Neural cell (in vitro differentiated cells): ENCODE data around the gene LYVE1. TPM values are rescaled to one million over a fixed set of nuclear protein-coding genes. Genes with fewer than 3 reads are reported as not detected.

Experiments
- H2AFZ ChIP-seq: fragments of 200-600, 300-800 bp; sonication (generic), shearing (Covaris generic); 2 replicates; pipeline ENCODE4 v1.6.0; 2014; ENCODE audit warnings: low read depth, mild to moderate bottlenecking, antibody characterized with exemption, low read length, moderate library complexity
- H3F3A ChIP-seq: fragments of 200-600 bp; shearing (Covaris generic); 2 replicates; pipeline ENCODE4 v1.6.1; 2016; ENCODE audit warnings: mild to moderate bottlenecking, moderate library complexity, mixed read lengths, antibody characterized with exemption, low read length; ENCODE audit not compliant: insufficient read depth, poor library complexity, severe bottlenecking
- H3K27ac ChIP-seq: fragments of 200-600, 300-800 bp; sonication (generic), shearing (Covaris generic); 2 replicates; pipeline ENCODE4 v1.5.1; 2014; ENCODE audit warnings: mild to moderate bottlenecking, low read length, moderate library complexity
- H3K27me3 ChIP-seq: fragments of 300-800, 200-600 bp; sonication (generic), shearing (Covaris generic); 2 replicates; pipeline ENCODE4 v1.6.0; 2014; ENCODE audit warnings: mild to moderate bottlenecking, low read depth, low read length, moderate library complexity; ENCODE audit not compliant: insufficient read depth
- H3K36me3 ChIP-seq: fragments of 300-800, 200-600 bp; sonication (generic), shearing (Covaris generic); 2 replicates; pipeline ENCODE4 v1.5.1; 2014; ENCODE audit warnings: mild to moderate bottlenecking, antibody characterized with exemption, low read length, moderate library complexity; ENCODE audit not compliant: insufficient read depth
- H3K4me2 ChIP-seq: fragments of 300-800, 200-600 bp; sonication (generic), shearing (Covaris generic); 2 replicates; pipeline ENCODE4 v1.6.0; 2014; ENCODE audit warnings: mild to moderate bottlenecking, low read length
- H3K4me3 ChIP-seq: fragments of 300-800, 200-600 bp; sonication (generic), shearing (Covaris generic); 2 replicates; pipeline ENCODE4 v1.5.1; 2014; ENCODE audit warnings: mild to moderate bottlenecking, low read length, moderate library complexity
- H3K79me2 ChIP-seq: fragments of 200-600 bp; shearing (Covaris generic); replicated peaks from 2 replicates; pipeline ENCODE4 v1.6.0; 2014; ENCODE audit warnings: mild to moderate bottlenecking, low read length, moderate library complexity; ENCODE audit not compliant: insufficient read depth
- H3K9ac ChIP-seq: fragments of 300-800, 200-600 bp; sonication (generic), shearing (Covaris generic); 2 replicates; pipeline ENCODE4 v1.6.1; 2016; ENCODE audit warnings: mild to moderate bottlenecking, low read length, mixed read lengths
- H3K9me2 ChIP-seq: fragments of 200-600 bp; shearing (Covaris generic); 2 replicates; pipeline ENCODE4 v1.6.1; 2016; ENCODE audit warnings: mild to moderate bottlenecking, low read length, mixed read lengths; ENCODE audit not compliant: insufficient read depth
- H3K9me3 ChIP-seq: fragments of 200-600, 300-800 bp; sonication (generic), shearing (Covaris generic); 2 replicates; pipeline ENCODE4 v1.6.1; 2016; ENCODE audit warnings: mild to moderate bottlenecking, mixed run types, low read length, moderate library complexity, mixed read lengths
- H4K20me1 ChIP-seq: fragments of 200-600 bp; shearing (Covaris generic); 2 replicates; pipeline ENCODE4 v1.6.1; 2016; ENCODE audit warnings: mild to moderate bottlenecking, mixed run types; ENCODE audit not compliant: insufficient read depth
- CTCF ChIP-seq: fragments of 450-650 bp; IDR thresholded peaks from 2 replicates; pipeline ENCODE4 v1.5.1; 2014; ENCODE audit warnings: antibody characterized with exemption, mild to moderate bottlenecking, moderate library complexity; ENCODE audit not compliant: poor library complexity, severe bottlenecking
- EP300 ChIP-seq: fragments of 450-650 bp; conservative IDR thresholded peaks from 2 replicates; pipeline ENCODE4 v1.6.1; 2014; ENCODE audit warnings: antibody characterized with exemption, mild to moderate bottlenecking, moderate library complexity; ENCODE audit not compliant: poor library complexity, severe bottlenecking
- EZH2 ChIP-seq: fragments of 200-600, 300-800 bp; shearing (Covaris generic), sonication (generic); IDR thresholded peaks from 2 replicates; pipeline ENCODE4 v1.6.1; 2014; ENCODE audit warnings: antibody characterized with exemption, low read length, borderline replicate concordance, mild to moderate bottlenecking; ENCODE audit not compliant: insufficient read depth, poor library complexity, severe bottlenecking
- MXI1 ChIP-seq: fragments of 450-650 bp; conservative IDR thresholded peaks from 2 replicates; pipeline ENCODE4 v1.6.1; 2014; ENCODE audit warnings: antibody characterized with exemption, mild to moderate bottlenecking; ENCODE audit not compliant: poor library complexity, severe bottlenecking
- POLR2AphosphoS5 ChIP-seq: IDR thresholded peaks from 2 replicates; pipeline ENCODE4 v1.6.1; 2012
- RAD21 ChIP-seq: fragments of 450-650 bp; conservative IDR thresholded peaks from 2 replicates; pipeline ENCODE4 v1.6.1; 2014; ENCODE audit warnings: antibody characterized with exemption, mild to moderate bottlenecking, moderate library complexity
- SMC3 ChIP-seq: fragments of 450-650 bp; conservative IDR thresholded peaks from 2 replicates; pipeline ENCODE4 v1.6.1; 2014; ENCODE audit warnings: antibody characterized with exemption, mild to moderate bottlenecking, moderate library complexity; ENCODE audit not compliant: poor library complexity
- TAF1 ChIP-seq: IDR thresholded peaks from 2 replicates; pipeline ENCODE4 v1.6.1; 2012; ENCODE audit warnings: low read depth
- polyA plus RNA-seq: library from polyadenylated mRNA; depleted of rRNA; stranded (reverse); fragments of >200 nt; gene quantifications from 2 replicates; pipeline ENCODE4 v1.2.3, GENCODE V29; 2014
- TF ChIP-seq, protein P1 (sequence below): IDR thresholded peaks from 2 replicates; pipeline ENCODE4 v1.6.1; 2012; ENCODE audit warnings: borderline replicate concordance

The LYVE1 gene
- polyA plus RNA-seq, 1 donor from 2014 or later, result not detected

DNA sequence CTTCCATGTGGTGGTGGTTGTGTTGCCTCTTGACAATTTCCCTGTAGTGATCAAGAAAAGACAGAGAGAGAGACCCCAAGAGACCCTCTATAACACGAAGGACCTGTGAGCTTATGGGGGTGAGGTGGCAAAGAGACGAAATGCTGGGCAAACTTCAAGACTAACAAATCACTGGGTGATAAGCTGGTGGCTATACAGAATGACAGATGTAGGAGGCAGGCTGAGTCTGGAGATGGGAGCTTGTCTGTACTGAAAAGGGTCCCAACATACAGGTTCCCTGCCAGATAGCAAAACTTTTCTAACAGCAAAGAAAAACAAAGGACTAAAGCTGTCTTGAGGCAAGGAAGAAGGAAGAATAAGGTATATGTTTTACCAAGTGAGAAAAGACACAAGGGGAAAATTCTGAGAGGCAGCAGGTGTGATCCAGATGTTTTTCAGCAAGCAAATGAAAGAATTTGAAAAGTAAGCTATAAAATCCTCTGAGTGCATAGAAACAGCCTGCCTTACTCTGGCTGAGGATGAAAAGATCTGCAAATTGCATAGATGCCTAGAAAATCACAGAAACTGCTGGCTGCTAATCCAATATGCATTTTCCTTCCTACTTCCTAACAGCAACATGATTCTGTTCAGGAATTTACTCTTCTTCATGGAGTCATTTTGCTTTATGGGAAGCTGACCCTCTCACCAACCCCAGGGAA is 21.9 kb upstream of the LYVE1 start:
- Histone ChIP-seq H3K9ac (no peak overlapping the region), H3K27me3 (no peaks in the 10 kb centered on the region), H3K4me2 (no peak overlapping the region), H3K9me3 (no peaks in the 10 kb centered on the region), H3K36me3 (no peaks in the 10 kb centered on the region), H3K27ac (no peak overlapping the region), H3F3A (no peaks in the 10 kb centered on the region), H4K20me1 (no peaks in the 10 kb centered on the region), H3K9me2 (no peaks in the 10 kb centered on the region), H2AFZ (no peak overlapping the region), H3K4me3 (no peak overlapping the region), H3K79me2 (no peaks in the 10 kb centered on the region)
- TF ChIP-seq, protein P1, sequence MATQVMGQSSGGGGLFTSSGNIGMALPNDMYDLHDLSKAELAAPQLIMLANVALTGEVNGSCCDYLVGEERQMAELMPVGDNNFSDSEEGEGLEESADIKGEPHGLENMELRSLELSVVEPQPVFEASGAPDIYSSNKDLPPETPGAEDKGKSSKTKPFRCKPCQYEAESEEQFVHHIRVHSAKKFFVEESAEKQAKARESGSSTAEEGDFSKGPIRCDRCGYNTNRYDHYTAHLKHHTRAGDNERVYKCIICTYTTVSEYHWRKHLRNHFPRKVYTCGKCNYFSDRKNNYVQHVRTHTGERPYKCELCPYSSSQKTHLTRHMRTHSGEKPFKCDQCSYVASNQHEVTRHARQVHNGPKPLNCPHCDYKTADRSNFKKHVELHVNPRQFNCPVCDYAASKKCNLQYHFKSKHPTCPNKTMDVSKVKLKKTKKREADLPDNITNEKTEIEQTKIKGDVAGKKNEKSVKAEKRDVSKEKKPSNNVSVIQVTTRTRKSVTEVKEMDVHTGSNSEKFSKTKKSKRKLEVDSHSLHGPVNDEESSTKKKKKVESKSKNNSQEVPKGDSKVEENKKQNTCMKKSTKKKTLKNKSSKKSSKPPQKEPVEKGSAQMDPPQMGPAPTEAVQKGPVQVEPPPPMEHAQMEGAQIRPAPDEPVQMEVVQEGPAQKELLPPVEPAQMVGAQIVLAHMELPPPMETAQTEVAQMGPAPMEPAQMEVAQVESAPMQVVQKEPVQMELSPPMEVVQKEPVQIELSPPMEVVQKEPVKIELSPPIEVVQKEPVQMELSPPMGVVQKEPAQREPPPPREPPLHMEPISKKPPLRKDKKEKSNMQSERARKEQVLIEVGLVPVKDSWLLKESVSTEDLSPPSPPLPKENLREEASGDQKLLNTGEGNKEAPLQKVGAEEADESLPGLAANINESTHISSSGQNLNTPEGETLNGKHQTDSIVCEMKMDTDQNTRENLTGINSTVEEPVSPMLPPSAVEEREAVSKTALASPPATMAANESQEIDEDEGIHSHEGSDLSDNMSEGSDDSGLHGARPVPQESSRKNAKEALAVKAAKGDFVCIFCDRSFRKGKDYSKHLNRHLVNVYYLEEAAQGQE, result no peak
- TF ChIP-seq TAF1, result no peak

DNA sequence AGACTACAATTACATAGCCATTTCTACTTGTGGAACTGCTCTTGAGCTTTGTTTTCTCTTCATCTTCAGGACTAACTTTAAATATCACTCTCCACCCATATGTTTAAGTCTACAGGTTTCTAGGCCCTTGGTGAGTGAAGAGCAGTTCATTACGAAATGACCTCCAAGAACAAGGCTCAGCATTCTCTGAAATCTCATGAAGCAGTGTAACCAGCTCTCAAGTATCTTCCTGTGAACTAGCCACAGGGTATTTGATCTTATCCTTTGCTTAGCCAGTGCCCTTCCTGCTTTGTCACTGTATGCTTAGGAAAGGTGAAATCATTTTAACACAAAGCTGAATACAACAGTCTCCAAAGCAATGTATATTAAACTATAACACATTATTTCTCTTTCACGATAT is 20.4 kb upstream of the LYVE1 start:
- no peak overlapping the region for H3K4me3 ChIP-seq
- no peak overlapping the region for H3K9ac ChIP-seq
- H3F3A ChIP-seq, result no peaks in the 10 kb centered on the region
- no peaks in the 10 kb centered on the region for H3K9me2 ChIP-seq
- H4K20me1 ChIP-seq, result no peaks in the 10 kb centered on the region
- TF ChIP-seq, protein P1, result no peak
- no peaks in the 10 kb centered on the region for H3K79me2 ChIP-seq
- H3K36me3 ChIP-seq, result no peaks in the 10 kb centered on the region
- H2AFZ ChIP-seq, result no peak overlapping the region
- no peaks in the 10 kb centered on the region for H3K9me3 ChIP-seq
- no peaks in the 10 kb centered on the region for H3K27me3 ChIP-seq
- no peak overlapping the region for H3K4me2 ChIP-seq
- no peak overlapping the region for H3K27ac ChIP-seq

DNA sequence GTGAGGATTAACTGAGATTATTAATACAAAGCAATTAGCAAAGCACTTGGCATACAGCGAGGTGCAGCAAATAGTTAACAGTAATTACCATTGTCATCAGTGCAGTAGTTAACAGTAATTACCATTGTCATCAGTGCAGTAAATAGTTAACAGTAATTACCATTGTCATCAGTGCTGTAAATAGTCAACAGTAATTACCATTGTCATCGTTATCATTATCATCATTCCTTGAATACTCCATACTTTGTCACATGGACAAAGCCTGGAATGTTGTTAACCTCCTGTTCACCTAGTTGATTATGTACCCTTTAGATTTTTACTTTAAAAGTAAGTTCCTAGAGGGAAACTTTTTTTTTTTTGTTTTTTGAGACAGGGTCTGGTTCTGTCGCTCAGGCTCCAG is 19.5 kb upstream of the LYVE1 start:
- Histone ChIP-seq H3K27me3 (no peaks in the 10 kb centered on the region), H3K4me3 (no peak overlapping the region), H3K79me2 (no peaks in the 10 kb centered on the region), H4K20me1 (no peaks in the 10 kb centered on the region), H3K4me2 (no peak overlapping the region), H2AFZ (no peak overlapping the region), H3K27ac (no peak overlapping the region), H3K36me3 (no peaks in the 10 kb centered on the region), H3K9me2 (no peaks in the 10 kb centered on the region), H3F3A (no peaks in the 10 kb centered on the region), H3K9ac (no peak overlapping the region), H3K9me3 (no peaks in the 10 kb centered on the region)
- TF ChIP-seq POLR2AphosphoS5 (no peak), EZH2 (no peak), EP300 (no peak), CTCF (no peak), SMC3 (no peak), TAF1 (no peak), RAD21 (no peak), MXI1 (no peak)
- TF ChIP-seq, protein P1, result no peak
